Endothelial cell of hepatic sinusoid (primary cell): Measurements from ENCODE around the gene P2RX3.
"Not testable (repeated sequence)": the region's sequence is repeated elsewhere in the genome, so short reads cannot be mapped to it uniquely, and the experiment has no call there.

Experiments used
- in situ Hi-C: cut with HindIII; loops from 2 replicates; pipeline ENCODE4 v1.10.0; 2017; ENCODE audit warnings: low sequenced_read_pairs

The P2RX3 gene

GRCh38 chr11:57338142-57338541 is at the start of gene P2RX3:
P2RX3 (plus strand) TSS chr11:57338352; CDS start chr11:57338551, 199 bp downstream.
- in situ Hi-C loops, result loop anchor here (25.0 kb wide), 1 partner anchor 174 kb away; the partner anchor contains the start of gene SLC43A1

- in situ Hi-C loops, result loop anchor here (10.0 kb wide), 1 partner anchor 444 kb away; no protein-coding TSS in a partner anchor
Observed at GRCh38 chr11:57288771-57289579, 49.2 kb upstream of the P2RX3 start.

GRCh38 chr11:57290288-57290687 is 47.9 kb upstream of the P2RX3 start:
- in situ Hi-C loops, result no loop called here

GRCh38 chr11:57294225-57295131 is 43.7 kb upstream of the P2RX3 start:
- in situ Hi-C loops, result no loop called here

GRCh38 chr11:57296205-57296604 is 41.9 kb upstream of the P2RX3 start:
- in situ Hi-C loops, result not testable (repeated sequence)

GRCh38 chr11:57297221-57297620 is 40.9 kb upstream of the P2RX3 start:
- in situ Hi-C loops, result no loop called here

- in situ Hi-C loops, result no loop called here
Observed at GRCh38 chr11:57299150-57299737, 38.9 kb upstream of the P2RX3 start.

- in situ Hi-C loops, result no loop called here
Observed at GRCh38 chr11:57300785-57301184, 37.4 kb upstream of the P2RX3 start.

GRCh38 chr11:57301711-57302423 is 36.3 kb upstream of the P2RX3 start:
- in situ Hi-C loops, result no loop called here

GRCh38 chr11:57302489-57302888 is 35.7 kb upstream of the P2RX3 start:
- in situ Hi-C loops, result no loop called here

- in situ Hi-C loops, result no loop called here
Observed at GRCh38 chr11:57303280-57303989, 34.7 kb upstream of the P2RX3 start.

GRCh38 chr11:57303990-57304579 is 34.1 kb upstream of the P2RX3 start:
- in situ Hi-C loops, result no loop called here

- in situ Hi-C loops, result no loop called here
Observed at GRCh38 chr11:57305523-57305922, 32.6 kb upstream of the P2RX3 start.

- in situ Hi-C loops, result no loop called here
Observed at GRCh38 chr11:57306161-57306876, 31.8 kb upstream of the P2RX3 start.

- in situ Hi-C loops, result no loop called here
Observed at GRCh38 chr11:57306940-57307565, 31.1 kb upstream of the P2RX3 start.

- in situ Hi-C loops, result no loop called here
Observed at GRCh38 chr11:57307666-57308270, 30.4 kb upstream of the P2RX3 start.

- in situ Hi-C loops, result no loop called here
Observed at GRCh38 chr11:57308426-57309060, 29.6 kb upstream of the P2RX3 start.
